Keratinocyte (primary cell): ENCODE results near the gene EYS.

Experiments used
- EZH2 ChIP-seq: IDR thresholded peaks from one replicate; pipeline ENCODE4 v1.6.1; 2012; ENCODE audit warnings: inconsistent platforms, mild to moderate bottlenecking, low read length, moderate library complexity
- TF ChIP-seq, protein P1 (sequence below), 3 experiments: IDR thresholded peaks in 1 of 3; conservative IDR thresholded peaks in 1 of 3; optimal IDR thresholded peaks in 1 of 3; 2 replicates in 2 of 3; 3 replicates in 1 of 3; pipeline versions ENCODE3 to v1.5.1; 2011; ENCODE audit warnings: low read length in 3 of 3, mild to moderate bottlenecking in 3 of 3, moderate library complexity in 2 of 3, control low read depth in 1 of 3, inconsistent platforms in 1 of 3; ENCODE audit not compliant: insufficient read depth in 2 of 3; ENCODE audit errors: extremely low read depth in 1 of 3

GRCh38 chr6:63799813-63800212 lies 1907.2 kb downstream of the EYS start:
- TF ChIP-seq, protein P1, sequence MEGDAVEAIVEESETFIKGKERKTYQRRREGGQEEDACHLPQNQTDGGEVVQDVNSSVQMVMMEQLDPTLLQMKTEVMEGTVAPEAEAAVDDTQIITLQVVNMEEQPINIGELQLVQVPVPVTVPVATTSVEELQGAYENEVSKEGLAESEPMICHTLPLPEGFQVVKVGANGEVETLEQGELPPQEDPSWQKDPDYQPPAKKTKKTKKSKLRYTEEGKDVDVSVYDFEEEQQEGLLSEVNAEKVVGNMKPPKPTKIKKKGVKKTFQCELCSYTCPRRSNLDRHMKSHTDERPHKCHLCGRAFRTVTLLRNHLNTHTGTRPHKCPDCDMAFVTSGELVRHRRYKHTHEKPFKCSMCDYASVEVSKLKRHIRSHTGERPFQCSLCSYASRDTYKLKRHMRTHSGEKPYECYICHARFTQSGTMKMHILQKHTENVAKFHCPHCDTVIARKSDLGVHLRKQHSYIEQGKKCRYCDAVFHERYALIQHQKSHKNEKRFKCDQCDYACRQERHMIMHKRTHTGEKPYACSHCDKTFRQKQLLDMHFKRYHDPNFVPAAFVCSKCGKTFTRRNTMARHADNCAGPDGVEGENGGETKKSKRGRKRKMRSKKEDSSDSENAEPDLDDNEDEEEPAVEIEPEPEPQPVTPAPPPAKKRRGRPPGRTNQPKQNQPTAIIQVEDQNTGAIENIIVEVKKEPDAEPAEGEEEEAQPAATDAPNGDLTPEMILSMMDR (optimal IDR thresholded peaks at IDR 0.05 in 1 of 3, IDR thresholded peaks at IDR 0.05 in 1 of 3, conservative IDR thresholded peaks at IDR 0.05 in 1 of 3; ENCODE audit: extremely low read depth in 1 of 3, insufficient read depth in 2 of 3, low read length in 3 of 3): no peak
- no peak for TF ChIP-seq EZH2
